ENCODE data around the gene CLGN.

DNA sequence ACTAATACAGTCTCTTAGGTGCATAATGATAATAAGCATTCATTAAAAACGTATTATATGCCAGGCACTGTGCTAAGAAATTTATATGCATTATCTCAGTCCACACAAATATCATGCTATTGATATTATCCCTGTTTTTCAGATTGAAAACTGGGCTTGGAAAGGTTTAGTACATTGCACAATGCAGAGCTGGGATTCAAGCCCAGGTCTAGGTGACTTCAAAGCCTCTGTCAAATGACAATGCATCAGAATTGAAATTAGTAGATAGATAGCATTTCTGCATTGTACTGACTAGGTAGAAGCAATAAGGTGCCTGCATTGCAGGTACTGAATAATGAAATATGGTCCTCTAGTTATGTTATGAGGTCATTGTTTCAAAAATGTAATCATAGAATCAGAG lies 72.2 kb downstream of the CLGN start:
- TF ChIP-seq, protein P1, sequence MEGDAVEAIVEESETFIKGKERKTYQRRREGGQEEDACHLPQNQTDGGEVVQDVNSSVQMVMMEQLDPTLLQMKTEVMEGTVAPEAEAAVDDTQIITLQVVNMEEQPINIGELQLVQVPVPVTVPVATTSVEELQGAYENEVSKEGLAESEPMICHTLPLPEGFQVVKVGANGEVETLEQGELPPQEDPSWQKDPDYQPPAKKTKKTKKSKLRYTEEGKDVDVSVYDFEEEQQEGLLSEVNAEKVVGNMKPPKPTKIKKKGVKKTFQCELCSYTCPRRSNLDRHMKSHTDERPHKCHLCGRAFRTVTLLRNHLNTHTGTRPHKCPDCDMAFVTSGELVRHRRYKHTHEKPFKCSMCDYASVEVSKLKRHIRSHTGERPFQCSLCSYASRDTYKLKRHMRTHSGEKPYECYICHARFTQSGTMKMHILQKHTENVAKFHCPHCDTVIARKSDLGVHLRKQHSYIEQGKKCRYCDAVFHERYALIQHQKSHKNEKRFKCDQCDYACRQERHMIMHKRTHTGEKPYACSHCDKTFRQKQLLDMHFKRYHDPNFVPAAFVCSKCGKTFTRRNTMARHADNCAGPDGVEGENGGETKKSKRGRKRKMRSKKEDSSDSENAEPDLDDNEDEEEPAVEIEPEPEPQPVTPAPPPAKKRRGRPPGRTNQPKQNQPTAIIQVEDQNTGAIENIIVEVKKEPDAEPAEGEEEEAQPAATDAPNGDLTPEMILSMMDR (IDR thresholded peaks at IDR 0.05), result no peak
- TF ChIP-seq POLR2A (IDR thresholded peaks at IDR 0.05), result no peak

Measured in right lobe of liver (tissue), 4 donors.